Right kidney (tissue), 1 donor: ENCODE measurements around the gene FOXE1.

ENCODE experiments used
- DNase-seq: peaks from one replicate; pipeline ENCODE4 v3.0.0-alpha.2; 2016

The FOXE1 gene

GRCh38 chr9:97848480-97849237 lies 4.4 kb upstream of the FOXE1 start:
- peak; percentile 61 for DNase-seq

- peak; percentile 19 for DNase-seq
Observed at GRCh38 chr9:97849980-97850379, 3.0 kb upstream of the FOXE1 start.

- peak; percentile 35 for DNase-seq
Observed at GRCh38 chr9:97850746-97851445, 2.1 kb upstream of the FOXE1 start.

- peak; percentile 47 for DNase-seq
Observed at GRCh38 chr9:97851446-97851883, 1.6 kb upstream of the FOXE1 start.

- DNase-seq = peak; percentile 55
Observed at GRCh38 chr9:97852001-97852398, 1.0 kb upstream of the FOXE1 start.

GRCh38 chr9:97852399-97853055 lies 499 bp upstream of the FOXE1 start:
- peak; percentile 49 for DNase-seq

- DNase-seq = peak; percentile 66
Observed at GRCh38 chr9:97853844-97854695, 1.0 kb downstream of the FOXE1 start.

- no peak for DNase-seq
Observed at GRCh38 chr9:97854696-97855485, 1.9 kb downstream of the FOXE1 start.

GRCh38 chr9:97855486-97855875 lies 2.5 kb downstream of the FOXE1 start:
- DNase-seq = no peak

GRCh38 chr9:97855899-97856298 lies 2.9 kb downstream of the FOXE1 start:
- no peak for DNase-seq

- no peak for DNase-seq
Observed at GRCh38 chr9:97856857-97857605, 4.0 kb downstream of the FOXE1 start.

- DNase-seq = peak; percentile 55
Observed at GRCh38 chr9:97857606-97858392, 4.8 kb downstream of the FOXE1 start.

GRCh38 chr9:97858393-97858713 lies 5.3 kb downstream of the FOXE1 start:
- DNase-seq = no peak

GRCh38 chr9:97858826-97859225 lies 5.8 kb downstream of the FOXE1 start:
- no peak for DNase-seq

GRCh38 chr9:97859346-97859745 lies 6.3 kb downstream of the FOXE1 start:
- no peak for DNase-seq

- DNase-seq = no peak
Observed at GRCh38 chr9:97860451-97861147, 7.6 kb downstream of the FOXE1 start.

GRCh38 chr9:97861148-97861475 lies 8.1 kb downstream of the FOXE1 start:
- DNase-seq = no peak

- no peak for DNase-seq
Observed at GRCh38 chr9:97863314-97863713, 10.3 kb downstream of the FOXE1 start.

GRCh38 chr9:97864396-97864795 lies 11.4 kb downstream of the FOXE1 start:
- DNase-seq = no peak

GRCh38 chr9:97866300-97866699 lies 13.3 kb downstream of the FOXE1 start:
- no peak for DNase-seq
